Activated CD8-positive, alpha-beta memory T cell treated with anti-CD3 and anti-CD28 coated beads, Interleukin-2, amount 50 U/mL, for 48 hours (primary cell): ENCODE data around the gene SLC35G3.
"Not testable (repeated sequence)": the region's sequence is repeated elsewhere in the genome, so short reads cannot be mapped to it uniquely, and the experiment has no call there.

Experiments
- DNase-seq: peaks from one replicate; pipeline ENCODE4 v3.0.0-alpha.2; 2020

Gene SLC35G3

GRCh38 chr17:35194001-35194400 lies at the start of gene SLC35G3:
SLC35G3 (minus strand) TSS chr17:35194393; CDS start chr17:35194307, 86 bp downstream.
- DNase-seq, result not testable (repeated sequence)

GRCh38 chr17:35243561-35244340 lies 49.6 kb upstream of the SLC35G3 start:
- DNase-seq, result peak; percentile 77

GRCh38 chr17:35242805-35243560 lies 48.8 kb upstream of the SLC35G3 start, which contains the start of gene SLFN5:
SLFN5 (plus strand) TSS chr17:35243072; CDS start chr17:35258691, 15,619 bp downstream.
- DNase-seq, result peak; percentile 95

- DNase-seq, result peak; percentile 87
Observed at GRCh38 chr17:35242158-35242804, 48.1 kb upstream of the SLC35G3 start.

GRCh38 chr17:35241520-35241919 lies 47.3 kb upstream of the SLC35G3 start:
- peak; percentile 66 for DNase-seq

- DNase-seq, result no peak
Observed at GRCh38 chr17:35240861-35241260, 46.7 kb upstream of the SLC35G3 start.

- no peak for DNase-seq
Observed at GRCh38 chr17:35239823-35240222, 45.6 kb upstream of the SLC35G3 start.

GRCh38 chr17:35238821-35239220 lies 44.6 kb upstream of the SLC35G3 start:
- no peak for DNase-seq

- no peak for DNase-seq
Observed at GRCh38 chr17:35236821-35237220, 42.6 kb upstream of the SLC35G3 start.

- DNase-seq, result no peak
Observed at GRCh38 chr17:35235917-35236316, 41.7 kb upstream of the SLC35G3 start.

- DNase-seq, result no peak
Observed at GRCh38 chr17:35235289-35235688, 41.1 kb upstream of the SLC35G3 start.

- not testable (repeated sequence) for DNase-seq
Observed at GRCh38 chr17:35234315-35234714, 40.1 kb upstream of the SLC35G3 start.

- DNase-seq, result no peak
Observed at GRCh38 chr17:35229638-35230037, 35.4 kb upstream of the SLC35G3 start.

GRCh38 chr17:35227546-35227945 lies 33.4 kb upstream of the SLC35G3 start:
- DNase-seq, result no peak

GRCh38 chr17:35224436-35224835 lies 30.2 kb upstream of the SLC35G3 start:
- no peak for DNase-seq

- no peak for DNase-seq
Observed at GRCh38 chr17:35222452-35222851, 28.3 kb upstream of the SLC35G3 start.

GRCh38 chr17:35218915-35219314 lies 24.7 kb upstream of the SLC35G3 start:
- DNase-seq, result no peak

- no peak for DNase-seq
Observed at GRCh38 chr17:35217107-35217506, 22.9 kb upstream of the SLC35G3 start.

- peak; percentile 68 for DNase-seq
Observed at GRCh38 chr17:35214631-35215273, 20.6 kb upstream of the SLC35G3 start.

- no peak for DNase-seq
Observed at GRCh38 chr17:35214192-35214591, 20.0 kb upstream of the SLC35G3 start.

GRCh38 chr17:35213412-35213940 lies 19.3 kb upstream of the SLC35G3 start:
- no peak for DNase-seq

GRCh38 chr17:35212668-35213067 lies 18.5 kb upstream of the SLC35G3 start:
- no peak for DNase-seq

GRCh38 chr17:35210741-35211140 lies 16.5 kb upstream of the SLC35G3 start:
- no peak for DNase-seq
